ENCODE measurements around the gene FZD7.

GRCh38 chr2:202074324-202074723, 40.7 kb downstream of the FZD7 start:
- TF ChIP-seq POLR2AphosphoS5 (IDR thresholded peaks at IDR 0.05; ENCODE audit: insufficient read depth in 1 of 2, low read depth in 1 of 2) (no peak), CTCF (IDR thresholded peaks at IDR 0.05) (no peak), POLR2A (IDR thresholded peaks at IDR 0.05) (no peak)
